ENCODE measurements around the gene EPB41.
"Not testable (repeated sequence)": the region's sequence is repeated elsewhere in the genome, so short reads cannot be mapped to it uniquely, and the experiment has no call there.

Gene EPB41

GRCh38 chr1:28933918-28934317, 19.5 kb downstream of the EPB41 start:
- TF ChIP-seq, protein P1, sequence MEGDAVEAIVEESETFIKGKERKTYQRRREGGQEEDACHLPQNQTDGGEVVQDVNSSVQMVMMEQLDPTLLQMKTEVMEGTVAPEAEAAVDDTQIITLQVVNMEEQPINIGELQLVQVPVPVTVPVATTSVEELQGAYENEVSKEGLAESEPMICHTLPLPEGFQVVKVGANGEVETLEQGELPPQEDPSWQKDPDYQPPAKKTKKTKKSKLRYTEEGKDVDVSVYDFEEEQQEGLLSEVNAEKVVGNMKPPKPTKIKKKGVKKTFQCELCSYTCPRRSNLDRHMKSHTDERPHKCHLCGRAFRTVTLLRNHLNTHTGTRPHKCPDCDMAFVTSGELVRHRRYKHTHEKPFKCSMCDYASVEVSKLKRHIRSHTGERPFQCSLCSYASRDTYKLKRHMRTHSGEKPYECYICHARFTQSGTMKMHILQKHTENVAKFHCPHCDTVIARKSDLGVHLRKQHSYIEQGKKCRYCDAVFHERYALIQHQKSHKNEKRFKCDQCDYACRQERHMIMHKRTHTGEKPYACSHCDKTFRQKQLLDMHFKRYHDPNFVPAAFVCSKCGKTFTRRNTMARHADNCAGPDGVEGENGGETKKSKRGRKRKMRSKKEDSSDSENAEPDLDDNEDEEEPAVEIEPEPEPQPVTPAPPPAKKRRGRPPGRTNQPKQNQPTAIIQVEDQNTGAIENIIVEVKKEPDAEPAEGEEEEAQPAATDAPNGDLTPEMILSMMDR (IDR thresholded peaks at IDR 0.05; ENCODE audit: low read depth, low read length, missing control alignments), result no peak
- no peak for DNase-seq (ENCODE audit: low read depth)
- no peak overlapping the region for H3K4me3 ChIP-seq (ENCODE audit: low read depth, low read length)
- in situ Hi-C loops (cut with HindIII; ENCODE audit: low sequenced_read_pairs), result no loop called here

- H3K4me3 ChIP-seq (ENCODE audit: low read depth, low read length), result no peak overlapping the region
- in situ Hi-C loops (cut with HindIII; ENCODE audit: low sequenced_read_pairs), result no loop called here
- no peak for DNase-seq (ENCODE audit: low read depth)
- TF ChIP-seq, protein P1 (IDR thresholded peaks at IDR 0.05; ENCODE audit: low read depth, low read length, missing control alignments), result no peak
These were observed 20.3 kb downstream of the EPB41 start for GRCh38 chr1:28934676-28935075.

- DNase-seq (ENCODE audit: low read depth), result no peak
- no peak overlapping the region for H3K4me3 ChIP-seq (ENCODE audit: low read depth, low read length)
- in situ Hi-C loops (cut with HindIII; ENCODE audit: low sequenced_read_pairs), result no loop called here
- TF ChIP-seq, protein P1 (IDR thresholded peaks at IDR 0.05; ENCODE audit: low read depth, low read length, missing control alignments), result no peak
These were observed 20.9 kb downstream of the EPB41 start for GRCh38 chr1:28935293-28935692.

- H3K4me3 ChIP-seq (ENCODE audit: low read depth, low read length), result no peak overlapping the region
- TF ChIP-seq, protein P1 (IDR thresholded peaks at IDR 0.05; ENCODE audit: low read depth, low read length, missing control alignments), result no peak
- in situ Hi-C loops (cut with HindIII; ENCODE audit: low sequenced_read_pairs), result no loop called here
- no peak for DNase-seq (ENCODE audit: low read depth)
These were observed 21.7 kb downstream of the EPB41 start for GRCh38 chr1:28936094-28936493.

DNA sequence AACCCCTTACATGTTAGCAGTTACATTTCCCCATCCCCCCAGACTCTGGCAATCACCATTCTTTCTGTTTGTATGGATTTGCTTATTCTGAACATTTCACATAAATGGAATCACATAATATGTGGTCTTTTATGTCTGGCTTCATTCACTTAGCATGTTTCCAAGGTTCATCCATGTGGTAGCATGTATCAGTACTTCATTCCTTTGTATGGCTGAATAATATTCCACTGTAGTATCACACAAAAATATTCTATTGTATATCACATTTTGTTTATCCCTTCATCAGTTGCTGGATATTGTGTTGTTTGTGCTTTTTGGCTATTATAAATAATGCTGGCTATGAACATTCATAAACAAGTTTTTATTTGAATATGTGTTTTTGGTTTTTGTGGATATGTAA, 22.2 kb downstream of the EPB41 start:
- H3K4me3 ChIP-seq (ENCODE audit: low read depth, low read length), result no peak overlapping the region
- in situ Hi-C loops (cut with HindIII; ENCODE audit: low sequenced_read_pairs), result no loop called here
- DNase-seq (ENCODE audit: low read depth), result no peak
- TF ChIP-seq, protein P1 (IDR thresholded peaks at IDR 0.05; ENCODE audit: low read depth, low read length, missing control alignments), result no peak

- DNase-seq (ENCODE audit: low read depth); H3K4me3 ChIP-seq (ENCODE audit: low read depth, low read length); in situ Hi-C loops (cut with HindIII; ENCODE audit: low sequenced_read_pairs): not testable (repeated sequence)
These were observed 29.2 kb downstream of the EPB41 start for GRCh38 chr1:28943581-28943980.

DNA sequence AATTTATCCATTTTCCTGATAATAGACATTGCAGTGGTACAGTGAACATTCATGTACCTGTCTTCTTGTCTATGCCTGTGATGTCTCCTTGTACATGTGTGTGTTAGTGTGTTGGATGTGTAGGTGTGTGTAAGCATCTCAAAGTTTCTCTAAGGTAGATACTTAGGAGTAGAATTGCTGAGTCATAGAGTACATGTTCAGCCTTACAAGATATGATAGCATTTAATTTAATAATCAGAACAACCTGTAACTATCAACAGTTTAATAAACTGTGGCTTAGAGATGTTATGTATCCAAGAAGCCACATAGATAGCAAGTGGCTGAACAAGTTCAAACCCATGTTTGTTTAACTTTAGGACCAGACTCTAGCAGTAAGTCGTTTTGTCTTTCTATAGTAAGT, 35.6 kb downstream of the EPB41 start:
- no peak overlapping the region for H3K4me3 ChIP-seq (ENCODE audit: low read depth, low read length)
- TF ChIP-seq, protein P1 (IDR thresholded peaks at IDR 0.05; ENCODE audit: low read depth, low read length, missing control alignments), result no peak
- no peak for DNase-seq (ENCODE audit: low read depth)
- in situ Hi-C loops (cut with HindIII; ENCODE audit: low sequenced_read_pairs), result no loop called here

Data from astrocyte of the cerebellum (primary cell).